ENCODE data around the gene SMTNL1.

Gene SMTNL1

DNA sequence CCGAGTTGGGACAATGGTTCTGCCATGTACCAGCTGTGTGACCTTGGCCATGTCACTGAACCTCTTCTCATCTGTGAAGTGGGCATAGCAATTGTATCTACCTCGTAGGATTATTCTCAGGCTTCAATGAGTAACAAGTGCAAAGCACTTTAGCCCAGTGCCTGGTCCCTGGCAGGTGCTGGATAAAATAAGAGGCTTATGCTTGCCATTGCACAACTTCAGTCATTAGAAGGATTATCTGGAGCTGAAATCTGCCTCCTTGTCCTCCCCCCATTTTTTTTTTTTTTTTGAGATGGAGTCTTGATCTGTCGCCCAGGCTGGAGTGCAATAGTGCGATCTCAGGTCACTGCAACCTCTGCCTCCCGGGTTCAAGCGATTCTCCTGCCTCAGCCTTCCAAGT is 7.2 kb downstream of the SMTNL1 start:
- DNase-seq (ENCODE audit: low spot score): no peak

DNA sequence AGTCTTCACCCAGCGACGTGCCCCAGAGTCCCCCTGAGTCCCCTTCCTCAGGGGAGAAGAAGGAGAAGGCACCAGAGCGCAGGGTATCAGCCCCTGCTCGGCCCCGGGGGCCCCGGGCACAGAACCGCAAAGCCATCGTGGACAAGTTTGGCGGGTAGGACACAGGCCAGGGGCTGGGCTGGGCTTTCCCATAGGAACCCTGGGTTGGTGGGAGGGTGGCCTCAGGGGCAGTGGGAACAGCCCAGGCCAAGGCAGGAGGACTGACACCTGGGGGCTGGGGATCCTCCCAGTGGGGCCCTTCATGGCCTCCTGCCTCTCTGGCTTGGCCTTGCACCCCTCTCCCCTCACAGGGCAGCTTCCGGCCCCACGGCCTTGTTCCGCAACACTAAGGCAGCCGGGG is 8.5 kb downstream of the SMTNL1 start:
- no peak for DNase-seq (ENCODE audit: low spot score)

DNA sequence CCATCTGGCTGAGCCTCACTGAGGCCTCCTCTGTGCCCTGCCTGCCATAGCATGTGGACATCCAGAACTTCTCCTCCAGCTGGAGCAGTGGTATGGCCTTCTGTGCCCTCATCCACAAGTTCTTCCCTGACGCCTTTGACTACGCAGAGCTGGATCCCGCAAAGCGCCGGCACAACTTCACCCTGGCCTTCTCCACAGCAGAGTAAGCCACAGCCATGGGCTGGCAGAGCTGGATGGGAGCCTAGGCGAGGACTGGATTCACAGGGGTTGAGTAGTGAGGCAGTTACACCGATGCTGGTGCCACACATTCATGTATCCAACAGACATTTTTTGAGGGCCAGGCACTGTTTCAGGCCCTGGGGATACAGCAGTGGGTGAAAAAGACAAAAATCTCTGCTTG is 9.1 kb downstream of the SMTNL1 start:
- no peak for DNase-seq (ENCODE audit: low spot score)

DNA sequence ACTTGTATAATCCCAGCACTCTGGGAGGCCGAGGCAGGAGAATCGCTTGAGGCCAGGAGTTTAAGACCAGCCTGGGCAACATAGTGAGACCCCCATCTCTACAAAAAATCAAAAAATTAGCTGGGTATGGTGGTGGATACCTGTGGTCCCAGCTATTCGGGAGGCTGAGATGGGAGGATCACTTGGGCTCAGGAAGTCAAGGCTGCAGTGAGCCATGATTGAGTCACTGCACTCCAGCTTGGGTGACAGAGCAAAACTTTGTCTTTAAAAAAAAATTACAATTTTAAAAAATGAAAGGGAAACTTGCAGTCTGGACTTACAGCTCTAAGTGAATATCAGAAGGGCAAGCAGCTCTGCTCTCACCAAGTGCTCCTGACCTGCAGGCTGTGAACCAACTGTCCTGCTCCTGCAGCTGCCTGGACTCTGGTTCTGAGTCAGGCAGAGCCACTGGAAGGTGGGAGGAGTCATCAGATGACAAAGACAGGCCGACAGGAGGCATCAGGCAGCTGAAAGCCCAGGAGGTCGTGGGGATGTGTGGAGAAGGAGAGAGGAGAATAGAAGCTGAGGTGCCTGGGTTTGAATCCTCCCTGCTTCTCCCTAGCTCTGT is 9.6 kb downstream of the SMTNL1 start:
- peak; percentile 76 for DNase-seq (ENCODE audit: low spot score)

DNA sequence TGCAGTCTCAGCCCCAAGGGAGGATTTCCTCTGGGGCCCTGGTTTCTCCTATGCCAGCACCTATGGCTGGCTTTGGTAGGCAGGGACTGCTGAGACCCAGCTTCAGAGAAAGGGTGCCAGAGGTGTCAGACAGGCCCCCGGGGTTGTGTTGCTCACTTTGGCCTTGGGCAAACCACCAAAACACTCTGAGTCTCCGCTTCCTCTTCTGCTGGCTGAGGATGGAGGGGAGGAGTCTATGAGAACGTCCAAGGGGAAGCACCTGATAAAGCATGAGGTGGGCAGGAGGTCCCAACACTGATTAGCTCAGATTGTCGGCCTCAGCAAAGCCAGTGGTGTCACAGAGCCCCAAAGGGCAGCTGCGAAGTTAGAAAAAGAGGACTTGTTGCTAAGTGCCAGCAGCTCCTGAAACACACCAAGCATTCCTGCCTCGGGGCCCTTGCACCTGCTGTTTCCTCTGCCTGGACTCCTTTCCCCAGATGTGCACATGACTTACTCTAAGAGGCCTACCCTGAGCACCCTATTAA is 10.5 kb downstream of the SMTNL1 start:
- no peak for DNase-seq (ENCODE audit: low spot score)

DNA sequence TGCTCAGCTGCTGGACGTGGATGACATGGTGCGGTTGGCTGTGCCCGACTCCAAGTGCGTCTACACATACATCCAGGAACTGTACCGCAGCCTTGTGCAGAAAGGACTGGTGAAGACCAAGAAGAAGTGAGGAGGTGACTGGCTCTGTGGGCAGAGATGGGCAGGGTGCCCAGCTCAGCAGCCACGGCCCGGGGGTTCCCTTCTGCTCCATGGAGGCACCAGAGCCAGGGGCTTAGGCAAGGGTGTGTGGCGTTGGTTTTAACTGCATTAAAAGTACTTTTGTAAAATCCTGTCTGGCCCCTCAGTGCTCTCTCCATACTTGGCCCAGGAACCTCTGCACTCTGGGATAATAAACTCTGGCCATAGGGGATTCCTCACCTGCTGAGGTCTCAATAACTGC is 12.6 kb downstream of the SMTNL1 start:
- no peak for DNase-seq (ENCODE audit: low spot score)

DNA sequence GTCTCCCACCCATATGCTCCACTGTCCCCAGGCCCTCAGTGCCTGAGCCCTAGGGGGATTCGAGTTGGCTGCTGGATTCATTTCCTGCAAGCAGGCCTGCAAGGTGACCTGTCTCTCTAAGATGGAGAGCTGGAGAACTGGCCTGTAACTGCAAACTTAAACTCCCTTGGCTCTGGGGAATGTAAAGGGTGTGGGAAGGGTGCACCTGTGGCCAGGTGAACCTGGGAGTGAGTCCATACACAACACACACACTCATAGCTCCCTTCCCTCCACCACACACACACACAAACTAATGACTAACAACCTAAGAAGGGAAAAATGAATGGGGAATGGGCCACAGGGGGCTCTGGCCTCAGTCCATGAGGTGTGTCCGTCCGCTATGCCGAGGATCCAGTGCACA is 14.5 kb downstream of the SMTNL1 start:
- no peak for DNase-seq (ENCODE audit: low spot score)

DNA sequence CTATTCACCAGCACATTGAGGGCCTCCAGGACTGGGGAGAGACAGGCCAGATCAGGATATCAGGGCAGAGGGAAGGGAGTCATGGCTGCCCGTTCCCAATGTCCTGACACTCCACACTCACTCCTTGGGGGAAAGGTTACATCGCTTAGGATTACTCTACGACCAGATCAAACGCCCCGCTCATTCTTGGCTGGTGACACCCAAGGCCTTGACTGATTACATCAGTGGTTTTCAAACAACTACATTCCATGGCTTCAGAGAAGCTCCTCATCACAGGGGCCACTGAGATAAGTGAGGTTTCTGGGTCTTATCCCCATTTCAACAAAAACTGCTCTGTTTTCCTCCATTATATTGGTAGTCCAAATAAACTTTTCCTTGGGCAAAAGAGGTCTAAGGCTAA is 15.1 kb downstream of the SMTNL1 start:
- DNase-seq (ENCODE audit: low spot score): no peak

DNA sequence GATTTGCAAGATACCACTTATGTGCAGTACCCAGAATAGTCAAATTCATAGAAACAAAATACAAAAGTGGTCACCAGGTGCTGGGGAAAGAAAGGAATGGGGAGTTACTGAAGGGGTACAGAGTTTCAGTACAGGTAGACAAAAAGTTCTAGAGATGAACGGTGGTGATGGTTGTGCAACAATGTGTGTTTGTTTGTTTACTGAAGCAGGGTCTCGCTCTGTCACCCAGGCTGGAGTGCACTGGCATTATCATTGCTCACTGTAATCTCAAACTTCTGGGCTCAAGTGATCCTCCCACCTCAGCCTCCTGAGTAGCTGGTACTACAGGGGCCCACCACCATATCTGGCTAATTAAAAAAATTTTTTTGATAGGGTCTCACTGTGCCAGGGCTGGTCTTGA is 18.0 kb downstream of the SMTNL1 start:
- DNase-seq (ENCODE audit: low spot score): no peak

DNA sequence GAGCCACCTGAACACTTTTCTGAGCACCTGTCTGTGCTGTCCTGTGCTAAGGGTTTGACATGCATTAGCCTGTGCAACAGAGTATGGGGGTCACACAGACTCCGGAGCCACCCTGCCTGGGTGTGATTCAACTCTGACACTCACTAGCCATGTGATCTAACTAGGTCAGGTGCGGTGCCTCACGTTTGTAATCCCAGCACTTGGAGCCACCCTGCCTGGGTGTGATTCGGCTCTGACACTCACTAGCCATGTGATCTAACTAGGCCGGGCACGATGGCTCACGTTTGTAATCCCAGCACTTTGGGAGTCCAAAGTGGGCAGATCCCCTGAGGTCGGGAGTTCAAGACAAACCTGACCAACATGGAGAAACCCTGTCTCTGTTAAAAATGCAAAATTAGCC is 18.6 kb downstream of the SMTNL1 start:
- no peak for DNase-seq (ENCODE audit: low spot score)

DNA sequence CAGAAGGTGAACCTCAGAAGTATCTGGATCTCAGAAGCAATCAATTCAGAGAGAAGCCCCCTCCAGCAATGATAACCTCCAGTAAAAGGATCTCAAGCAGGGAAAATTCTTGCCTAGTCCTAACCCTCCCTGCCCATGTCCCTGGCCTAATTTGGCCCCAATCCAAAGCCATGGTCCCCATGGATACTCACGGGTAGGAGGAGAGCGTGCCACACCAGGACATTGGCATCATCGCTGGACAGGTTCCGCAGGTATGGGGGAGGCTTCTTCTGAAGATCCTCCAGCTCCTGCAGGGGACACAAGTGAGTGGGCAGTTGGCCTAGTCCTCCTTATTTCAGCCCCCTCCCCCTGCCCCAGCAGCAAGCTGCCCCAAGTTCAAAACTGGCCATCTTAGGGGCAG is 22.8 kb downstream of the SMTNL1 start:
- DNase-seq (ENCODE audit: low spot score): no peak

DNA sequence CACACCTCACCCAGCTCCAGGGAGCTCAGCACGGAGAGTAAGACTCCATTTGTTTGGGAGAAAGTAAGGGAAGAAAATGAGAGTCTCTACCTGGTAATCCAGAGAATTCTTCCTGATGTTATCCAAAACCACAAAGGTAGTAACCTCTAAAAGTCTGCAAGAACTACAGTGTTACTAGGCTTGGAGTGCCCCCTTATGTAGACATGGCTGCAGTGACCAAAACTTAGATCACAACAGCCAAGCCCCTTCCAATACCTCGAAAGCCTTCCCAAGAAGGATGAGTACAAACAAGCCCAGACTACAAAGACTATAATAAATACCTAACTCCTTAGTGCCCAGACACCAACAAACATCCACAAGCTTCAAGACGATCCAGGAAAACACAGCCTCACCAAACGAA is 25.2 kb downstream of the SMTNL1 start:
- DNase-seq (ENCODE audit: low spot score): no peak

DNA sequence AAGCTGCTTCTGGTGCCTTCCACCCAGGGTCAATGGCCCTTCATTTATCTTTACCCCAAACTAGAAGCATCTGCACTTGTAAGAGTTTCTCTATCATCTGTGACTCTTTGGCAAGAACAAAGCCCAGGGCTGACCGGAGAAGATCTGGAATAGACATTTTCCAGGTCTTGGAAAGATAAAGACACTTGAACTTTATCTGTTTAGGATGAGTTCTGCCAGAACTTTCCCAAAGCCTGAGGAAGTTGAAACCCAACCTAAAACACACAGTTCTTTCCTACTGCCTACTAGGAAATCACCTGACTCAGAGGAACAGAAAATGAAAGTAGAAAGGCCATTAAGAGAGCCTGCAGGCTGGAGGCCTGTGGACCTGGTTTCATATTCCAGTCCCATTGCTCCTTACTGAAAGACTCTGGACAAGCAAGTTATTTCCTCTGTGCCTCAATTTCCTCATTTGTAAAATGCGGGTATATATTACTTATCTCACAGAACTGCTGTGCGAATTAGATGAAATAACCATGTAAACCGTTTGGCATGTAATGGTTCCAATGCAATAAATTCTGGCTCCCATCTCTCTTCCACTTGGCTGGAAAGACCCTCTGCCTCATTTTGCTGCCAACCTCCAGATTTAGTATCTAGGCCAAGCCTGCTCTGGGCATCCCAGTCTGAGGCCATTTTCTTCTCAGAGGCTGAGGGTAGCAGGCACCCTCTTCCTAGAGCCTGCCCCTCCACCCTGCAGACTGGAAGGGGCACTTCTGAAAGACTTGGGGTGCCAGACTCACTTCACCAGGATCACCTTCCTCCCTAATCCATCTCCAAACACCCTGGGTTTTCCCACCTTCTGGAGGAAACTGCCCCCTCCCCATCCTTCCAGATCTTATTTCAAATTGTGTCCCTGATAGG is 28.9 kb downstream of the SMTNL1 start:
- peak; percentile 69 for DNase-seq (ENCODE audit: low spot score)

DNA sequence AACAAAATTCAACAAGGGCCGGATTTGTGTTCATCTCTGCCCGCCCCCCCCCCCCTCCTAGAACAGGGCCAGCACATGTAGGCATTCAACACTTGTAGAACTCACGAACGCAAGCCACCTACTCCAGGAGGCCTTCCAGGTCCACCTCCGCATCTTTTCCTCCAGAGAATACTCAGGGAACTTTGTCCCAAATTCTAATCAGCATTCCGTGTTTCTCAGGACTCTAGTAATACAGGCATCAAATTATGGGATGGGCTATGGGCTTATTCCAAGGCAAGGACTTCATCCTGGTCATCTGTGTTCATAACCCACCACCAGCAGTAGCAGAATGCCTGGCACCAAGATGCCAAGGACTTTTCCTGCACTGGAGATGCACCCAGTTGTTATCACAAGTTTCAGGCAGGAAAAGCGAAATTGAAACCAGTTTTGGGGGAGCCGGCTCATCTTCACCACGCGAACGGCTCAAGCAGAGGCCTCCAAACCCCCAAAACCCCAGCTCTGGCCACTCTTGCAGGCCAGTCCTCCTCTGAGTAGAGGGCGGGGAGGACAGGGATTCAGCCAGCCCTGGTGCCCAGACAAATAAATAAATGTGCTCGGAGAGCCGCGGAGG is 29.6 kb downstream of the SMTNL1 start:
- DNase-seq (ENCODE audit: low spot score): peak; percentile 49

DNA sequence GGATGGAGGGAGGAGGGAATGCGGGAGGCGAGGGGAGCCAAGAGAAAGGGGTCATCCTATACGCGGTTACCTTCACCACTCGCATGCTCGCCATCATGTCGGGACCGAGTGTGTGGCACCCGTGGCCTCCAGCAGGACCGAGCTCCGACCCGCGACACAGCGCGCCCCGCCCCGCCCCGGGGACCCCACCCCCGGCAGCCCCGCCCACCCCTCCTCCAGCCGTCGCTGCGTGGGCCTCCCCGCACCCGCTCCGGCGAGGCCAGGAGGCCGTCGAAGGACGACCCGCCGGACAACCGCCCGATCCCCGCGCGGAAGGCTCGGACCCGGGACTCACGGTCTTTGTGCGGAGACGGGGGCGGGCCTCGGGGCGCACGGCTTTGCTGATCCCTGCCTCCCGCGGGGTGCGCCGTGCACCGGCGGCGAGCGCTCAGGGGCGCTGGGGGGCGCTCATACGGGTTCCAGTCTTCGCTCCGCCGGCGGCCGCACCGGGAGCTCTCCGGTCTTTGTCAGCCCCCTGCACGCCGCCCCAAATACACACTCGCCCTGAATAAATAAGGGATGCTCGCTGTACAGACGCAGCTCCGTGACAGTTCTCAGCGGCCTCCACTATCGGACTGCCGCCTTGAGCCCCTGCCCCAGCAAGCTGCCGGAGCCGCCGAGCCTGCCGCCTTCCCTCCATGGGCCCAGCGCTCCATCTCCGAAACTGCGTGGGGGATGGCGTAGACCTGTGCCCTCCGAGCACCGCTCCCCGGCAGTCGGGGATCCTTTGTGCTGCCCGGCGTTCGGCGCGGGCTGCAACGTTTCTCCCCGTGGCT is 30.3 kb downstream of the SMTNL1 start, which contains the start of gene UBE2L6:
UBE2L6 (minus strand) TSS at position 158 of the 815 bp plus-strand sequence; CDS start at position 97, 61 bp downstream.
- peak; percentile 89 for DNase-seq (ENCODE audit: low spot score)

DNA sequence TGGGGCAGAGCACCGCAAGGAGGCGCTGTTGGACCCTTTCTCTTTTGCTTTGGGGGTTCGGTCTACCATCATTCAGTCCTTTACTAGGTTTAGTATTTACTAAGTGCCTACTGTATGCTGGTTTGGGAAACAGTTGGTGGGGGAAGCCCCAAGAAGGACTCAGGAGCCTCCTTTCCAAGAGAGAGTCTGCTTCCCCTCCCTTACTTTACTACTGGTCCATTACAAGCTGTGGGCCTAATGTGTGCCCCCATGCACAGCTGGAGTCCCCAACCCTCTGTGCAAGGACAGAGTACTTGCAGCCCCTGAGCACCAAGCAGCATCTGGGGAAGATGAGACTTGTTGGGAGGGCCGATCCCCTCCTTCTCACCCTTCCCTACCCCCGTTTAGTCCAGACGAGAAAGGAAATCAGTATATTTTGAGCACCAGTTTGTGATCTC is 31.0 kb downstream of the SMTNL1 start:
- no peak for DNase-seq (ENCODE audit: low spot score)

DNA sequence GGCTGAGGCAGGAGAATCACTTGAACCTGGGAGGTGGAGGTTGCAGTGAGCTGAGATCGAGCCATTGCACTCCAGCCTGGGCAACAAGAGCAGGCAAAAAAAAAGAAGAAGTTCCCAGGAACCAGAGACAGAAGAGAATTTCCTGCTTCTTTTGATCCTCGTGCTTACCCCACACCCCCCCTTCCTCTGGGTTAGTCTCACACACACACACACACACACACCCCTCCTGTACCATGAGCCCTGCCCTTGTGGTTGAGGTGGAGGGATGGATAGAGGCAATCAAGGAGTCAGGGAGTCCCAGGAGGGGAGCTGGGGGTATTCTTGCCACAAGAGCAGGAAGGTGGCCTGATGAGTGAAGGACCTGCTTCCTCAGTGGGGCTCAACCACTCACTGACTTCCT is 34.2 kb downstream of the SMTNL1 start:
- DNase-seq (ENCODE audit: low spot score): no peak

DNA sequence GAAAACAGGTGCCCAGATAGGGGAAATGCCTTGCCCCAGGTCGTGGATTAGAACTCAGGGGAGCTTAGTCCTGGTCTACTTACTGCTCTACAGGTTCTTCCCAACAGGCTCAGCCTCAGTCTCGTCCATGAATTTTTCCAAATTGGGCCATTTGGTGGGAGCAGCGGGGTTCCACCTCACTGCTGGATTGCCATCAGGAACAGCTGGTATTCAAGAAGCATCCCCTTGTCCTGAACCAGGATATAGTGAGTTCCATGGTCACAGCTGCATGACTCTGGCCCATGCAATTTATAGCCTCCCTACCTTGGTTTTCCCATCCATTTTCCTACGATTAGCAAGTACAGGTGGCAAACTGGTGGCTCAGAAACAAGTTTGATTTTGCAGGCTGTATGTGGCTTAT is 36.7 kb downstream of the SMTNL1 start:
- no peak for DNase-seq (ENCODE audit: low spot score)

DNA sequence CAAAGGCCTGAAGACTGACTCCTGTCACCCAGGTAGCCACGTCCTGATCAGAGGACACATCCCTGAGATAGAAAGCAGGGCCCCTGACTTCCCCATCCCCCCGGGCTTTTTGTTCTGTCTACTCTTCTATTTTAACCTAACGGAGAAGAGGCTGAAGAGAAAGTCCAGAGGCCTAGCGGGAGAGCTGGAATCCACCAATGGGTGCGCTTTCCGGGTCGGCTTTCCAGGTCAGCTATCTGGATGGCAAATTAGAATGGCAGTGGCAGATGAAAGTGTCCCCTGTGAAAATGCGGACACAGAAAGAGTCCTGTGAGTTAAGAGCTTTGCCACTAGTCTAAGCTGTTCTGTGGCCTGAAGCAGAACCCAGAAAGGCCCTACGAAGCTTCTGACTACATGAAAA is 46.9 kb downstream of the SMTNL1 start:
- DNase-seq (ENCODE audit: low spot score): no peak

DNA sequence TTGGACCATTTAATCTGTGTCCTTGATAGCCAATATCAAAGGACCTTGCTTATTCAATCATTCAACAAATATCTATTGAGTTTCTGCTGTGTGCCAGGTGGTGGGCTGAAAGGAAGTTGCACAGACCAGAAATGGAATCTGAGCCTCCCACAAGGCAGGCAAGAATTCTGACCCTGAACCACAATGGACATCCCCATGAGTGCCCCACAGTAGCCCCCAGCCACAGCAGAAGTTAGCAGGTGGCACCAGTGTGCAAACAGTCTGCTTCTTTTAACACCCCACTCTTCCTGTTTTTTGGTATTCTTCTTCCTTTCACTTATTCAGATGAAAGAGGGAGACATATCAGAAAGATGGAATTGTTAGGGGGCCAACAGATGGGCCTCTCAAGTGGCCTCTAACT is 47.9 kb downstream of the SMTNL1 start:
- no peak for DNase-seq (ENCODE audit: low spot score)

DNA sequence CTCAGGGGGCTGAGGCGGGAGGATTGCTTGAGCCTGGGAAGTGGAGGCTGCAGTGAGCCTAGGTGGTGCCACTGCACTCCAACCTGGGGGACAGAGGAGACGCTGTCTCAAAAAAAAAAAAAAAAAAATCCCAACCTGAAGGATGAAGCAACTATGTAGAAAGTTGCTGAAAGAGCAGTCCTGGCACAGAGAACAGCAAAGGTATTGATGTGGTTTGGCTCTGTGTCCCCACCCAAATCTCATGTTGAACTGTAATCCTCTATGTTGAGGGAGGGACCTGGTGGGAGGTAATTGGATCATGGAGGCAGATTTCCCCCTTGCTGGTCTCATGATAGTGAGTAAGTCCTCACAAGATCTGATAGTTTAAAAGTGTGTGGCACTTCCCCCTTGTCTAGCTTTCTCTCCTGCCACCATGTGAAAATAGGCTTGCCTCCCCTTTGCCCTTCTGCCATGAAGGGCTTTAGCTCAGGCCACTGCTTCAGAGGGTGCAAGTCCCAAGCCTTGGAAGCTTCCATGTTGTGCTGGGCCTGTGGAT is 49.4 kb downstream of the SMTNL1 start:
- DNase-seq (ENCODE audit: low spot score): no peak

Measured in AG08396 (cell line).